CD1c-positive myeloid dendritic cell (primary cell): ENCODE data around the gene RNF26.
"Not testable (repeated sequence)": the region's sequence is repeated elsewhere in the genome, so short reads cannot be mapped to it uniquely, and the experiment has no call there.

ENCODE experiments used
- DNase-seq: peaks from one replicate; pipeline ENCODE4 v3.0.0-alpha.2; 2016; ENCODE audit errors: extremely low spot score

RNF26 gene

GRCh38 chr11:119371778-119372182 is 37.5 kb downstream of the RNF26 start:
- peak; percentile 20 for DNase-seq

GRCh38 chr11:119372260-119373058 is 38.1 kb downstream of the RNF26 start:
- no peak for DNase-seq

GRCh38 chr11:119373059-119373920 is 39.0 kb downstream of the RNF26 start:
- DNase-seq, result no peak

- peak; percentile 75 for DNase-seq
Observed at GRCh38 chr11:119373921-119374631, 39.7 kb downstream of the RNF26 start.

GRCh38 chr11:119374632-119375336 is 40.5 kb downstream of the RNF26 start:
- peak; percentile 47 for DNase-seq

GRCh38 chr11:119375337-119376196 is 41.2 kb downstream of the RNF26 start:
- DNase-seq, result no peak

GRCh38 chr11:119376197-119376847 is 42.0 kb downstream of the RNF26 start:
- DNase-seq, result no peak

- no peak for DNase-seq
Observed at GRCh38 chr11:119377112-119377901, 43.0 kb downstream of the RNF26 start.

- no peak for DNase-seq
Observed at GRCh38 chr11:119377961-119378667, 43.8 kb downstream of the RNF26 start.

GRCh38 chr11:119378851-119379465 is 44.6 kb downstream of the RNF26 start:
- DNase-seq, result no peak

GRCh38 chr11:119380160-119380826 is 46.0 kb downstream of the RNF26 start:
- no peak for DNase-seq

GRCh38 chr11:119380827-119381180 is 46.5 kb downstream of the RNF26 start:
- DNase-seq, result peak; percentile 18

GRCh38 chr11:119381181-119381988 is 47.1 kb downstream of the RNF26 start, which contains the start of gene USP2:
TSS of gene USP2 (minus strand) at chr11:119381690. CDS start at chr11:119373480, 8,210 bp downstream.
- DNase-seq, result peak; percentile 99

- no peak for DNase-seq
Observed at GRCh38 chr11:119382101-119382500, 47.8 kb downstream of the RNF26 start.

- not testable (repeated sequence) for DNase-seq
Observed at GRCh38 chr11:119382513-119382912, 48.2 kb downstream of the RNF26 start.

- DNase-seq, result no peak
Observed at GRCh38 chr11:119384332-119384731, 50.0 kb downstream of the RNF26 start.
